GM12874 (cell line): ENCODE results near the gene SIGLEC8.

Source experiments
- TF ChIP-seq, protein P1 (sequence below): IDR thresholded peaks from 2 replicates; pipeline ENCODE4 v1.5.1; 2011; ENCODE audit warnings: low read depth, mild to moderate bottlenecking, control low read depth, low read length, moderate library complexity; ENCODE audit not compliant: insufficient read depth

The SIGLEC8 gene

DNA sequence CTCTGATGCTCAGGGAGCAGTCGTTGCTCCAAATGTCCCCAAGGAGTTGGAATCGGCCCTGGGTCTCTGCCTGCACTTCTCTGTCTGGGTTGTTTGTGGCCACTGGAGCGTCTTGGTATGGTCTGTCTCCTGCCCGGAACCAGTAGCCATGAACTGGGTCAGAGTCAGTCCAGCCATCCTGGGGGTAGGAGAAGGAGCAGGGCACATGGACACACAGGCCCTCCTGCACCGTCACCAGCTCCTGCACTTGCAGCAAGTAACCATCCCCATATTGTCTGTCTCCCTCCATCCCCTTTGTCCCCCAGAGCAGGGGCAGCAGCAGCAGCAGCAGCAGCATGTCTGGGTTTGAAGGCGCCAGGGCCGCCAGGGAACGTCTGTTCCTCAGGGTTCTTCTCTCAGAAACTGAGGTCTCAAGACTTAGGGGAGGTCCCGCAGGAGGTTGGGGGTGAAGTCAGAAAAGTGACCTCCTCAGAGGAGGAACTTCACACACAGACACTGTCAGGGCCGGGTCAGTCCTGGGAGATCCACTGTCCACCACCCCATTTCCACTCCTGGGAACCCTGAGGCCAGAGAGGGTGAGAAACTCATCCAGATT is at the start of gene SIGLEC8:
Gene SIGLEC8, minus strand, starts transcription at position 404 of the 595 bp plus-strand sequence. Its CDS starts 67 bp downstream, at position 337.
- TF ChIP-seq, protein P1, sequence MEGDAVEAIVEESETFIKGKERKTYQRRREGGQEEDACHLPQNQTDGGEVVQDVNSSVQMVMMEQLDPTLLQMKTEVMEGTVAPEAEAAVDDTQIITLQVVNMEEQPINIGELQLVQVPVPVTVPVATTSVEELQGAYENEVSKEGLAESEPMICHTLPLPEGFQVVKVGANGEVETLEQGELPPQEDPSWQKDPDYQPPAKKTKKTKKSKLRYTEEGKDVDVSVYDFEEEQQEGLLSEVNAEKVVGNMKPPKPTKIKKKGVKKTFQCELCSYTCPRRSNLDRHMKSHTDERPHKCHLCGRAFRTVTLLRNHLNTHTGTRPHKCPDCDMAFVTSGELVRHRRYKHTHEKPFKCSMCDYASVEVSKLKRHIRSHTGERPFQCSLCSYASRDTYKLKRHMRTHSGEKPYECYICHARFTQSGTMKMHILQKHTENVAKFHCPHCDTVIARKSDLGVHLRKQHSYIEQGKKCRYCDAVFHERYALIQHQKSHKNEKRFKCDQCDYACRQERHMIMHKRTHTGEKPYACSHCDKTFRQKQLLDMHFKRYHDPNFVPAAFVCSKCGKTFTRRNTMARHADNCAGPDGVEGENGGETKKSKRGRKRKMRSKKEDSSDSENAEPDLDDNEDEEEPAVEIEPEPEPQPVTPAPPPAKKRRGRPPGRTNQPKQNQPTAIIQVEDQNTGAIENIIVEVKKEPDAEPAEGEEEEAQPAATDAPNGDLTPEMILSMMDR: no peak

DNA sequence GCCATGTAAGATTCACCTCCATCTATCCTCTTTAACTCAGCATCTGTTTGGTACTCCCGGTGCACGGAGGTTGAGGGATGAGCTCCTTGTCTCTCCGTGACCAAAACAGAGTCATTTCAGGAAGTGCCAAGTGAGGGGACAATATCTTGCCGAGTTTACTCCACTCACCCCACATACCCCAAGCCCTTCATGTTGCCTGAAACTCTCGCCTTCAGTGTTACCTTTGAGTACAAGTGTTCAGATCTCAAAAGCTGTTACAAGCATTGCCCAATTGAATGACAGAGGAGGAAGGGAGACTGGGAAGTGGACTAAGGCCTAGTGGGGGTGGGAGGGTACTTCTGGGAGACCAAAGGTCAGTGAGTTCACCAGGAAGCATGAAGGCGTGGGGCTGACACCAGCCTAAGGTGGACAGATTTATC is 49.4 kb upstream of the SIGLEC8 start:
- TF ChIP-seq, protein P1: no peak

DNA sequence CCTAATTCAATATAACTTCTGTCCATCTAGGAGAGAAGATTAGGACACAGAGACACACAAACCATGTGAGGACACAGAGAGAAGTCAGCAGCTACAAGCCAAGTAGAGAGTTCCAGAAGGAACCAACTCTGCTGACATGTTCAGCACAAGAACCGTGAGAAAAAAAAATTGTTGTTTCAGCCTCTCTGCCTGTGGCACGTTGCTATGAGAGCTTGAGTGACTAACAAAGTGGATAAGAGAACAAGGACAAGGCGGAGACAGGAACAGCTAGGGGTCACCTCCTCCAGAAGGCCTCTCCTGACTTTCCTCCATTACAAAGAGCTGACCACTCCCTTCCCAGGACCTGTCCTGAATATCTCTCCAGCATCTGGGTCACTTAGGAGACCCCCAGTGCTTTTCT is 48.9 kb upstream of the SIGLEC8 start:
- TF ChIP-seq, protein P1: no peak

DNA sequence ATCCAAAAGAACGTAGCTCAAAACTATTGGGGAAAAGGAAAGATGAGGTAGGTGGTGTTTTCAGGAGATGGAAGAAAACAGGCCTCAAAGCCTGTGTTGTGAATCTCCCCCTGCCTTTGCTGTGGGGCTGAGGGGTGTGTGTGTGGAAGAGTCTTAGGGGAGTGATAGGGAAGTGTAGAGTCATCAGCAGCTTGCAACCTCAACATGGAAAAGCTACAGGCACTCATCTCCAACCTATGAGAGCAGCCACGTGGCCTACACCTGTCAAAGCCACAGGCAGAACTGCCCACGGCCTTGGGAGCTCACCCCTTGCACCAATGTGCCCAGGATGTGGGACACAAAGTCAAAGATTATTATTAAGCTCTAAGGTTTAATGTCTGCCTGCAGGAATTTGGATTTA is 47.6 kb upstream of the SIGLEC8 start:
- TF ChIP-seq, protein P1: no peak

DNA sequence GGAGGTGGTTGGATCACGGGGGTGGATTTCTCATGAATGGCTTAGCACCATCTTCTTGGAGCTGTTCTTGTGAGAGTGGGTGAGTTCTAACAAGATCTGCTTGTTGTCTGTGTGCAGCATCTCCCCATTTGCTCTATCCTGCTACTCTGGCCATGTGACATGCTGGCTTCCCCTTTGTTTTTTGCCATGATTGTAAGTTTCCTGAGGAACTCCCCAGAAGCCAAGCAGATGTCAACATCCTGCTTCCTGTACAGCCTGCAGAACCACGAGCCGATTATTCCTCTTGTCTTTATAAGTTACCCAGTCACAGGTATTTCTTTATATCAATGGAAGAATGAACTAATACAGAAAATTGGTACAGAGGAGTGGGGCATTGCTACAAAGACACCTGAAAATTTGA is 45.6 kb upstream of the SIGLEC8 start:
- TF ChIP-seq, protein P1: no peak

DNA sequence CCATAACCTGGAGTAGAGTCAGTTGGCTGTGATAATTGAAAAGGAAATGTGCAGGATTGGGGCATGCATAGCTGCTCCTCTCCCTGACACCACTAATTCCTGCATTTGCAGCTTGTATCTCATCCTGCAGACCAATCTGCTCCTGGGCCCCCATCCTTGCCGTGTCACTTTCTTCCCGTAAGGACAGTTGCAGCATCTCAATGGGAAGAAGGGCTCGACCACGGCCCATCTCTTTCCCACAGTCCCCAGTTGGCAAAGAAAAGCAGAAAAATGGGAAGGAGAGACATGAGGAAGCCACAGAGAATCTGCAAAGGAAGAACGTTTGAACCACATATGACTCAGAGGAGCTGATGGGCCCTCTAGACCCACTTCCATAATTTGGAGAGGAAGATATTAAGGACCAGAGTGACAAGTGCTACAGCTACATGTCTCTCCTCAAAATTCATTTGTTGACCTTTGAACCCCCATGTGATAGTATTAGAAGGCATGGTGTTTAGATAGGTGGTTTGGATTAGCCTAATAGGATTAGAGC is 45.1 kb upstream of the SIGLEC8 start:
- TF ChIP-seq, protein P1: no peak

DNA sequence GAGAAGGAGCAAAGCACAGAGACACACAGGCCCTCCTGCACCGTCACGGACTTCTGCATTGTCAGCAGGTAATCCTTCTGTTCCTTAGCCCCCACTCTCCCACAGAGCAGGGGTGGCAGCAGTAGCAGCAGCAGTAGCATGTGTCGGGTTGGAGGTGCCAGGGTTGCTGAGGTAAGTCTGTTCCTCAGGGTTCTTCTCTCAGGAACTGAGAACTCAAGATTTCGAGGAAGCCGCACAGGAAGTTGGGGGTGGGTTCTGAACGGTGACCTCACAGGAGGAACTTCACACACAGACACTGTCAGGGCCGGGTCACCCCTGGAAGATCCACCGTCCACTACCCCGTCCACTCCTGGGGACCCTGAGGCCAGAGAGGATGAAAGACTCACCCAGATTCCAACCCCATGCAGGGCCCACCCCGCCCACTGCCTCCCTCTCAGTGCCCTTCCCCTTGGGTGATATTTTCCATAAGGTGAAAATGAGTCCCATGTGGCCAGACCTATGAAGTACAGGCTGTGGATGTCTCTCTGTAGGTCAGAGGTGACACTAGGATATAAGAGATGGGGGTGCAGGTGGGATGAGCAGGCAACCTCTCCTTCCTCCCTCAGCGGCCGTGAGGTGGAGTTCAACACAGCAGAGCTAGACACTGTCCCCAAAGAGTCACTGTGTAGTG is 43.5 kb upstream of the SIGLEC8 start, which contains the start of gene SIGLEC12:
Gene SIGLEC12, minus strand, starts transcription at position 207 of the 670 bp plus-strand sequence. Its CDS starts 67 bp downstream, at position 140.
- TF ChIP-seq, protein P1: no peak
